GM12873 (cell line): Measurements from ENCODE around the gene CDH4.

ENCODE experiments used
- CTCF ChIP-seq: IDR thresholded peaks from 2 replicates; pipeline ENCODE4 v1.5.1; 2012; ENCODE audit warnings: low read depth, mild to moderate bottlenecking, moderate library complexity, low read length, control low read depth; ENCODE audit not compliant: insufficient read depth; ENCODE audit errors: missing control alignments

The CDH4 gene

GRCh38 chr20:61801428-61801827 is 549.4 kb downstream of the CDH4 start:
- no peak for TF ChIP-seq CTCF

- TF ChIP-seq CTCF = no peak
These were observed 549.9 kb downstream of the CDH4 start for GRCh38 chr20:61801857-61802442.

- TF ChIP-seq CTCF = no peak
These were observed 550.8 kb downstream of the CDH4 start for GRCh38 chr20:61802721-61803311.

- no peak for TF ChIP-seq CTCF
These were observed 551.4 kb downstream of the CDH4 start for GRCh38 chr20:61803416-61803914.

- TF ChIP-seq CTCF = no peak
These were observed 552.1 kb downstream of the CDH4 start for GRCh38 chr20:61803915-61804751.

- TF ChIP-seq CTCF = no peak
These were observed 552.8 kb downstream of the CDH4 start for GRCh38 chr20:61804752-61805295.

GRCh38 chr20:61805365-61805764 is 553.3 kb downstream of the CDH4 start:
- no peak for TF ChIP-seq CTCF
